ENCODE data around the gene GID4. TPM values are rescaled to one million over a fixed set of nuclear protein-coding genes. Genes with fewer than 3 reads are reported as not detected.

GID4 gene
- total and polyA plus RNA-seq, 2 of the 13 experiments (the other 11 are each of a cell fraction or from before 2014, with no cell fraction given): 4.3 to 6.1 TPM

DNA sequence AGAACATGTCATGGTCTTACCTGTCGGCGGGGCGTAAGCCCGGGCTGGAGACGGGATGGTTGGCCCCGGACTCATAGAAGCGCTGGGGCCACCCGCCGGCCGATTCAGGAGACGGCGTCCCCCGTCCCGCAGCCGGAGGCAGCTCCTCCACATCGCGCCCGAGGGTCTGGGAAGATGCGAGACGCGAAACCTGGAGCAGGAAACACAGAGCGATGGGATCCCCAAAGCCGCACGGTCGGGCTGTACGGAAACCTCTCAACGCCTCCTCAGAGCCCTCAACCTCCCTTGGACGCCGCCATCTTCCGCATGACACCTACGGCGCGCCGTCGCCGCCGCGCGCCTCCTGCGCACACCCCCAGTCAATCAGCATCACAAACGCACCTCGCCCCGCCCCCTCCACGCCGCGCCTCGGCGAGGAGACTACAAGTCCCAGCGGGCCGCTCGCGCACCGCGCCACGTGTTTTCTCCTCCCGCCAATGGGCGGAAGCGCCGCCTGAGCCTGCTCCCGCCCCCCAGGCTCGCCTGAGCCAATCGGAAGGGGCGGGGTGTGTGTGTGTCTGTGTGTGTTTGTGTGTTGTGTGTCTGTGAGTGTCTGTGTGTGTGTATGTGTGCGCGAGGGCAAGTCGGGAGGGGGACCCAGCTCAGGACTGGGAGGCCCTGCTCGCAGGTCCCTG lies at the start of gene GID4, which contains the start of gene ATPAF2 (continued):
- no peak for TF ChIP-seq ZNF749 (CRISPR knock-in tag; IDR thresholded peaks at IDR 0.05; ENCODE audit: borderline replicate concordance)
- TF ChIP-seq ZNF691 (CRISPR knock-in tag; IDR thresholded peaks at IDR 0.05; ENCODE audit: borderline replicate concordance, low read depth): peak; percentile 68; the same call in 1 of the 2 replicates
- TF ChIP-seq RCOR2 (CRISPR knock-in tag; IDR thresholded peaks at IDR 0.05): no peak
- TF ChIP-seq ZNF646 (CRISPR knock-in tag; IDR thresholded peaks at IDR 0.05): peak; percentile 100
- TF ChIP-seq ZNF740 (CRISPR knock-in tag; IDR thresholded peaks at IDR 0.05): peak; percentile 50; the same call in 1 of the 2 replicates
- TF ChIP-seq ZKSCAN5 (CRISPR knock-in tag; IDR thresholded peaks at IDR 0.05): no peak
- TF ChIP-seq ZBTB37 (CRISPR knock-in tag; IDR thresholded peaks at IDR 0.05): no peak
- no peak for TF ChIP-seq ZNF367 (CRISPR knock-in tag; IDR thresholded peaks at IDR 0.05; ENCODE audit: borderline replicate concordance)
- no peak for TF ChIP-seq ZNF775 (CRISPR knock-in tag; IDR thresholded peaks at IDR 0.05; ENCODE audit: borderline replicate concordance)
- peak; percentile 64; the same call in 1 of the 2 replicates for TF ChIP-seq ZBTB25 (CRISPR knock-in tag; IDR thresholded peaks at IDR 0.05)
- peak; percentile 56 for TF ChIP-seq MED1 (CRISPR knock-in tag; IDR thresholded peaks at IDR 0.05)
- TF ChIP-seq ZNF674 (CRISPR knock-in tag; IDR thresholded peaks at IDR 0.05; ENCODE audit: low read depth): no peak
- TF ChIP-seq CEBPB (IDR thresholded peaks at IDR 0.05; ENCODE audit: borderline replicate concordance, low read depth, low read length): no peak
- TF ChIP-seq, protein P1, sequence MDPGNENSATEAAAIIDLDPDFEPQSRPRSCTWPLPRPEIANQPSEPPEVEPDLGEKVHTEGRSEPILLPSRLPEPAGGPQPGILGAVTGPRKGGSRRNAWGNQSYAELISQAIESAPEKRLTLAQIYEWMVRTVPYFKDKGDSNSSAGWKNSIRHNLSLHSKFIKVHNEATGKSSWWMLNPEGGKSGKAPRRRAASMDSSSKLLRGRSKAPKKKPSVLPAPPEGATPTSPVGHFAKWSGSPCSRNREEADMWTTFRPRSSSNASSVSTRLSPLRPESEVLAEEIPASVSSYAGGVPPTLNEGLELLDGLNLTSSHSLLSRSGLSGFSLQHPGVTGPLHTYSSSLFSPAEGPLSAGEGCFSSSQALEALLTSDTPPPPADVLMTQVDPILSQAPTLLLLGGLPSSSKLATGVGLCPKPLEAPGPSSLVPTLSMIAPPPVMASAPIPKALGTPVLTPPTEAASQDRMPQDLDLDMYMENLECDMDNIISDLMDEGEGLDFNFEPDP (CRISPR knock-in tag; conservative IDR thresholded peaks at IDR 0.05): no peak

Data from HepG2 (cell line).